Nephron (organoid): ENCODE data around the gene TAF11.
A peak's percentile ranks its signal among the peaks of the same experiment; 100 is the strongest.
"Not testable (repeated sequence)": the region's sequence is repeated elsewhere in the genome, so short reads cannot be mapped to it uniquely, and the experiment has no call there.

ENCODE experiments used
- H3K27ac Mint-ChIP-seq, 3 experiments: 2 replicates each; pipeline ENCODE4 v1.8.0; 2020; ENCODE audit warnings: mixed read lengths in 3 of 3, mild to moderate bottlenecking in 2 of 3, moderate library complexity in 1 of 3
- H3K27me3 Mint-ChIP-seq: 2 replicates; pipeline ENCODE4 v1.8.0; 2021; ENCODE audit warnings: low read depth, mild to moderate bottlenecking, moderate library complexity, mixed read lengths
- H3K36me3 Mint-ChIP-seq: 2 replicates; pipeline ENCODE4 v1.8.0; 2020; ENCODE audit warnings: low read depth, mixed read lengths
- H3K4me1 Mint-ChIP-seq: 2 replicates; pipeline ENCODE4 v1.8.0; 2020; ENCODE audit warnings: mixed read lengths
- H3K4me3 Mint-ChIP-seq, 3 experiments: 2 replicates each; pipeline ENCODE4 v1.8.0; 2020; ENCODE audit warnings: mild to moderate bottlenecking in 3 of 3, mixed read lengths in 3 of 3, moderate library complexity in 2 of 3
- H3K9me3 Mint-ChIP-seq: 2 replicates; pipeline ENCODE4 v1.8.0; 2020; ENCODE audit warnings: mixed read lengths
- CTCF ChIP-seq, 3 experiments: fragments of 200-600 bp; sonication (generic); IDR thresholded peaks; one replicate each; pipeline ENCODE4 v1.5.0; 2021; ENCODE audit warnings: antibody characterized with exemption in 3 of 3; ENCODE audit not compliant: unreplicated experiment in 3 of 3

Gene TAF11

GRCh38 chr6:34890533-34890925 is 2.7 kb upstream of the TAF11 start:
- Mint-ChIP-seq H3K4me1 (peaks cover 30% of the 10 kb centered on the region), H3K9me3 (no peaks in the 10 kb centered on the region), H3K36me3 (no peaks in the 10 kb centered on the region), H3K27ac (peak overlapping the region; percentile 19 to 77 (median 26)), H3K27me3 (no peaks in the 10 kb centered on the region), H3K4me3 (peak overlapping the region; percentile 99 to 100 (median 100))
- no peak for TF ChIP-seq CTCF (IDR thresholded peaks at IDR 0.05; ENCODE audit: unreplicated experiment in 3 of 3)

- Mint-ChIP-seq H3K4me3 (peak within 1 kb of the TSS; percentile 99 to 100 (median 100)), H3K9me3 (no peaks in the 10 kb centered on the region), H3K4me1 (peaks cover 30% of the 10 kb centered on the region), H3K27ac (peak within 1 kb of the TSS; percentile 88 to 99 (median 98)), H3K27me3 (no peaks in the 10 kb centered on the region), H3K36me3 (peaks cover 13% of the 10 kb centered on the region)
- TF ChIP-seq CTCF (IDR thresholded peaks at IDR 0.05; ENCODE audit: unreplicated experiment in 3 of 3), result no peak
These were observed 1.2 kb upstream of the TAF11 start, which contains the start of gene ANKS1A for GRCh38 chr6:34888874-34889555. Gene ANKS1A, plus strand, starts transcription at chr6:34889255. Its CDS starts 148 bp downstream, at chr6:34889403.

- H3K4me3 Mint-ChIP-seq, result peak overlapping the region; percentile 99 to 100 (median 100)
- no peaks in the 10 kb centered on the region for H3K9me3 Mint-ChIP-seq
- peaks cover 30% of the 10 kb centered on the region for H3K4me1 Mint-ChIP-seq
- no peaks in the 10 kb centered on the region for H3K27me3 Mint-ChIP-seq
- peaks cover 18% of the 10 kb centered on the region for H3K36me3 Mint-ChIP-seq
- peak overlapping the region; percentile 88 to 99 (median 98) for H3K27ac Mint-ChIP-seq
- no peak for TF ChIP-seq CTCF (IDR thresholded peaks at IDR 0.05; ENCODE audit: unreplicated experiment in 3 of 3)
These were observed 643 bp upstream of the TAF11 start for GRCh38 chr6:34888514-34888856.

GRCh38 chr6:34885837-34886236 is 2.0 kb downstream of the TAF11 start:
- H3K27me3 Mint-ChIP-seq, H3K9me3 Mint-ChIP-seq, H3K27ac Mint-ChIP-seq: not testable (repeated sequence)
- Mint-ChIP-seq H3K4me1 (peaks cover 19% of the 10 kb centered on the region), H3K4me3 (peak overlapping the region; percentile 46 to 74 (median 68)), H3K36me3 (peaks cover 27% of the 10 kb centered on the region)

- TF ChIP-seq CTCF (IDR thresholded peaks at IDR 0.05; ENCODE audit: unreplicated experiment in 3 of 3), result no peak
- Mint-ChIP-seq H3K36me3 (peaks cover 32% of the 10 kb centered on the region), H3K27me3 (no peaks in the 10 kb centered on the region), H3K4me1 (peaks cover 11% of the 10 kb centered on the region), H3K27ac (no peak overlapping the region), H3K9me3 (no peaks in the 10 kb centered on the region), H3K4me3 (peak overlapping the region; percentile 46 to 74 (median 68))
These were observed 2.8 kb downstream of the TAF11 start for GRCh38 chr6:34884996-34885395.

- Mint-ChIP-seq H3K4me1 (peaks cover 11% of the 10 kb centered on the region), H3K36me3 (peaks cover 39% of the 10 kb centered on the region), H3K4me3 (peak overlapping the region in 2 of 3 experiments; percentile 11 to 65)
- H3K27ac Mint-ChIP-seq, H3K27me3 Mint-ChIP-seq, H3K9me3 Mint-ChIP-seq: not testable (repeated sequence)
These were observed 3.8 kb downstream of the TAF11 start for GRCh38 chr6:34884073-34884472.

- H3K9me3 Mint-ChIP-seq, result no peaks in the 10 kb centered on the region
- H3K4me3 Mint-ChIP-seq, result no peak overlapping the region
- no peaks in the 10 kb centered on the region for H3K27me3 Mint-ChIP-seq
- H3K36me3 Mint-ChIP-seq, result peaks cover 46% of the 10 kb centered on the region
- no peak overlapping the region for H3K27ac Mint-ChIP-seq
- TF ChIP-seq CTCF (IDR thresholded peaks at IDR 0.05; ENCODE audit: unreplicated experiment in 3 of 3), result no peak
- H3K4me1 Mint-ChIP-seq, result no peaks in the 10 kb centered on the region
These were observed 9.9 kb downstream of the TAF11 start for GRCh38 chr6:34877869-34878485.
